HG02970 (cell line): ENCODE data around the gene CYGB.

ENCODE experiments used
- ATAC-seq: cut with Tn5 transposase; IDR thresholded peaks from one replicate; pipeline ENCODE4 v1.9.1; 2021; ENCODE audit warnings: mild to moderate bottlenecking, moderate library complexity, moderate number of reproducible peaks; ENCODE audit not compliant: unreplicated experiment, low FRiP score

CYGB gene

DNA sequence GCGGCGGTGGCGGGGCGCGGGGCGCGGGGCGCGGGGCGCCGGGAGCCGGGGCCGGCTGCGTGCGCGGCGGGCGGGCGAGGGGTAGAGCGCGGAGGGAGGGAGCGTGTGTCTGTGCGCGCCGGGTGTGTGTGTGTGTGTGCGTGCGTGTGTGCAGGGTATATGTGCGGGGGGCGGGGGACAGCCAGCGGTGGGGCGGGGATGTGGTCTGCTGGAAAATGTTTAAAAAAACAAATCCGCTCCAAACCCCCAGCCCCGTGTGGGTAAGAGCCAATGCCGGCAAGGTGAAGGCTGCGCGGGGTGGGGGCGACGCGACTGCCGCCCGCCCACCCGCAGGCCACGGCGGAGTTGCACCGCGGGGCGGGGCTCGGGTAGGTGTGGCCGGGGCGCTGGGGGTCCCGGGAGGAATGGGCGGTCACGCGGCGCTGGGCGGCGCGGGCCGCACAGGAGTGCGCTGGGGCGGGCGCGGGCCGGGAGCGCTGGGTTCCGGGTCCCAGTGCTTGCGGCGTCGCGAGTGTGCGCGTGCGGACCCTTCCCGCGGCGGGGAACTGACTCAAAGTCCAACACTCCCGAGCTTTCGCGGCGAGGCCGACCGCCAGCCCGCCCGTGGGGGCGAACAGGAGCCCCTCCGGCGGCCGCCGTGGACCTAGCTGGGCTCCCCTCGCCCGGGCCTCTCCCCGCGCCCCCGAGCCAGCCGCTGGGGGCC, at the start of gene CYGB:
Gene CYGB (minus strand): TSS at position 132 of the 703 bp plus-strand sequence. CDS start 167 bp downstream, outside the sequence.
- ATAC-seq: no peak

DNA sequence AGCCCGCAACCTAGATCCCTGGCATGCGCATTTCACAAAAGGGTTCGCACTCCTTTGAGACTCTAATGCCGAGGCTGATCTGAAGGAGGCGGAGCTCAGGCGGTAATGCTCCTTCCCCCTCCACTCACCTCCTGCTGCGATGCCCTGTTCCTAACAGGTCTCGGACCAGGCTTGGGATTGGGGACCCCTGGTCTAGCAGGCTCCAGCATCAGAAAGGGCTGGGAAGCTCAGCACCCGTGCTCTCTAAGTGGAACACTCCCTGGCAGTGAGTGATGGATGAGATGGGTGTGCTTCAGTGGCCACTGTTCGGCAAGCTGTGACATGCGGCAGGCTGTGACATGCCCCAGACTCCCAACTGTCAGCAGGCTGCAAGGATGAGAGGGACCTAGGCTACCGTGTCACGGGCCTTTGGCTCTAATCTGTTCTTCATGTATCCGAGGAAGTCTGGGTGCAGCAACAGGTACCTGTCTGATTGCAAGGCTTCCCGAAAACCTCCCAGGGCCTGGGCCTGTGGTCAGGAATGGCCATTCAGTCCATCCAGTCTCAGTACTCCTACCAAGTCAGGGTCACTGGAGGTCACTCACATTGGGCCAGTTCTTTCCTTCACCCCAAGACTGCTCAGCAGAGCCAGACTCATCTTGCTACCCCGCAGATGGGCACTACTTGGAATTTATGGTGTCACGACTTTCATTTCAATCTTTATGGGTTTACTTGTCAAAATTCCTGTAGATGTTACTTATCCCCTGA, 49.4 kb upstream of the CYGB start:
- ATAC-seq: no peak

DNA sequence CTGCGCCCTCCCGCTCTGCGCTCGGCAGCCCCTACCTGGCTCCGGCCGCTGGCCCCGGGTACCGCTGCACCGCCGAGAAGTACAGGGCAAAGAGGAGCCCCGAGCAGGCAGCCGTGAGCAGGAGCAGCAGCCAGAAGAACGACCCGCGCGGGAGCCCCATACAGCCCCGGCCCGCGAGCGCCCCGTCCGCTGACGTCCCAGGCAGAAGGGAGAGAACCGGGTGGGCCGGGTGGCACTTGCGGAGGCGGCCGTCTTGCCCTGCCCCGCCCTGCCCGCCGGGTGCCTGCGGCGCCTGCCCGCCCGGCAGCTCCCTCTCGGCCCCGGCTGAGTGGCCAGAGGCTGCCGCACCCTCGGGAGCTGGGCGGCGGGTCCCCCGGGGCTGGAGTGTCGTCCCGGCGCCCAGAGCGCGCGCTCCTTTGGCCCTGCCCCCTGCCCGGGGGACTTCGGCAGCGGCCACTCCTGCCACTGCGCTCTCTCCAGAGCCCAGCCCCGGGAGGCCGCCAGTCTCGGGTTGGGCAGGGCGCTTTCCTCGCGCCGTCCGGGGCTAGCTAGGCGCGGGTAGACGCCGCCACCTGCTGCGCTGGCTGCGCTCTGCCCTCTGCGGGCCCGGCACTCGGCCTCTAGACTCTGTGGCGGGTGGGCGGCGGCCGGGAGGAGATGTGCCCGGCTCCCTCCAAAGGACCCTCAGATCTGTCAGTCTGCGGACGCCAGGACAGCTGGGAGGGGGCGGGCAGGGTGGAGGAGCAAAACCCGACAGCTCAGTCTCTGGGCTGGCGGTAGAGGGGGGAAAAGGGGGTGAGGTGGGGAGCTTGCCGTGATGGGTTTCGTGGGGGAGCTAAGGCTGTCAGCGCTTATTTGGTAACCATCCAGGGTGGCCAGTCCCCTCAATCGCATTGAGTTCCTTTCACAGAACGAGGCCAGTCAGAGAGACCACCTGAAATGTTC, 48.4 kb upstream of the CYGB start, which contains the start of gene ST6GALNAC2:
Gene ST6GALNAC2 (minus strand): TSS at position 212 of the 945 bp plus-strand sequence. CDS start 52 bp downstream, at position 160.
- no peak for ATAC-seq

DNA sequence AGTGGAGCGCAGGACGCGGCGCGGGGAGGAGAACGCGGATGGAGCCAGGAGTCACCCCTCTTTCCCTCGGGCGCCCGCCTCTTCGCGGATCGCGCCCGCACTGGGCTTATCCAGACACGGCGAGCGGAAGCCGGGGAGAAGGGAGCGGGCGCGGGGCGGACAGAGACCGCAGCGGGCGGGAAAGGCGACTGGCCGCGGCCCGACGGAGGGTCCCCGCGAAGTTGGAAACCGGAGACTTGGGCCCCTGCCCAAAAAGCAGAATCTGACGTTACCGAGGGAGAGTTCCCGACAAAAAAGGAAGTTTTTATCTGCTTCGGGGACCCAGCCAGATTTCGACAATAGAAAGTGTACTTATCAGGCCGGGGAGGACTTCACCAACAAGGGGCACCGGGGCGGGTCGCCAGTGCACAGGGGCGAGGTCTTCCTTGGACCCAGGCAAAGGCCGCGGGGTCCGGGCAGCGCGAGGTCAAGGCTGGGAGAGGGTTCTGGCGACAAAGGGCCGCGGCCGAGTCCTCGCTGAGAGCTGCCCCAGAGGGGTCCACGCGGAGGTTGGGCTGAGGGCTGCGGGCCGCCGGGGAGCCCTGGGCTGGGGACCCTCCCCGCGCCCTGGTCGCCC, 47.6 kb upstream of the CYGB start:
- no peak for ATAC-seq

DNA sequence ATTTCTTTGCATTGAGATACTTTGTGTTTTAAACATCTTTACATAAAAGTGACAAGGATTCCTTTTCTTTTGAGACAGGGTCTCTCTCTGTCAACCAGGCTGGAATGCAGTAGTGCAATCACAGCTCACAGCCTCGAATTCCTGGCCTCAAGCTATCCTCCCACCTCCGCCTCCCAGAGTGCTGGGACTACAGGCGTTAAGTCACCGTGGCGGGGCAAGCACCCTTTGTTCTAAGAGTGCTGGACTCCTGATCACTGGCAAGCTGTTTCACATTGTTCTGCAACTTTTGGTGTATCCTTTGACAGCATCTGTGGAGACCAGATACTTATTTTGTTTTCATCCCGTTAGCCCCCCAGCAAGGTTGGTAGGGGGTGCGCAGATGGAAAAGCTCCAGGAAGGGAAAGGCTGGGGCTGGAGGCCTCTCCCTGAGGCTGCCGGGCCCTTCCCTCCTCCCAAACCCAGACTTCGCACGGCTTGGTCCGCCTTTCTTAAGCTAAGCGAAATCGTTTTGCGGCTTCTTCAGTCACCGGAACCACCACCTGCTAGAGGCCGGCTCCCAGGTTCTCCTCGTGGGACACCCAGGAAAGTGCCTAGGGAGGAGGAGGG, 47.0 kb upstream of the CYGB start:
- no peak for ATAC-seq

DNA sequence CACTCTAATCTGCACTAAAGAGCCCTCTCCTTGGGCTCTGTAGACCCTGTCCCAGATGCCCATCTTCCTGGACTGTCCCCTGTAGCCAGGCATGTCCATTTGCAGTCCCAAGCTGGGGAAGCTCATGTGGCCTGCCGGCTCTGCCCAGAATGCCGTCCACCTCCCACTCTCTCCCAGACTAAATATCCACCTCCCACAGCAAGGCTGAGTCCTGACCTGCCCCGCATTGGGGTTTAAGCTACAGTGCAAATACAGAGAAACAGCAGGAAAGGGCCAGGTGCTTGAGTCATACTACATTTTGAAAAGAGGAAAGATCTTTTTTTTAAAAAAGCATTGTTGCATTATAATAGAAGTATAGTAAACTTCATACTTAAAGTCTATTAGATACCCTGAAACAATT, 45.2 kb upstream of the CYGB start:
- ATAC-seq: no peak

DNA sequence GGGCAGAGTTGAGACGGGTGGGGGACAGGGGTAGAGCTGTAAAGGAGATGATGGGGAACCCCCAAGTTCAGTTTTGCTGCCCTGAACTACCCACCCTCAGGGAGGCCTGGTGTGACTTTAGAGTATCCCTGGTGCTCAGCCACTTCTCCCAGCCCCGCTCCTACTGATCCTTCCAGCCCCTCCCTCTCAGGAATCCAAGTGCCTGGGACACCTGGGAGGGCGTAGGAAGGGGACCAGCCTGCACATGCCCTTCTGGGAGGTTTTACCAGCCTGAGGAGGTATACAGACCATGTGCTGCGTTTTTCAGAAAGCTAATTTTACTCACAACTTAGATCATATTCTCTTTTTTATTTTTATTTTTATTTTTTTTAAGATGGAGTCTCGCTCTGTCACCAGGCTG, 44.0 kb upstream of the CYGB start:
- no peak for ATAC-seq

DNA sequence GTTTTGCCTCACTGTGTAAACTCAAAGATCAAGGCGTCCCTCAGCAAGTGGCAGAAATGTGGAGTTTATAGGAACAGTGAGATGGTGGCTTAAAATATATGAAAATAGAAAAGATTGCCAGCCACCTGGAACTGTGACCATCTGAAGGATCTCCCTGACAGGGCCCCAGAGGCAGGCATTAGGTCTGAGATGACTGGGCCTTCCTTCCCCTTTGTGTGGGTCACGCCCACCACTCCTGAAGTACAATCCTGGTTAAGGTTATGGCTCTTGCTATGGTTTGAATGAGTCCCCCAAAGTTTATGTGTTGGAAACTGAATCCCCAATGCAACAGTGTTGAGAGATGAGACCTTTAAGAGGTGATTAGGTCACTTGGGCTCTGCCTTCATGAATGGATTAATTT, 41.8 kb upstream of the CYGB start:
- no peak for ATAC-seq

DNA sequence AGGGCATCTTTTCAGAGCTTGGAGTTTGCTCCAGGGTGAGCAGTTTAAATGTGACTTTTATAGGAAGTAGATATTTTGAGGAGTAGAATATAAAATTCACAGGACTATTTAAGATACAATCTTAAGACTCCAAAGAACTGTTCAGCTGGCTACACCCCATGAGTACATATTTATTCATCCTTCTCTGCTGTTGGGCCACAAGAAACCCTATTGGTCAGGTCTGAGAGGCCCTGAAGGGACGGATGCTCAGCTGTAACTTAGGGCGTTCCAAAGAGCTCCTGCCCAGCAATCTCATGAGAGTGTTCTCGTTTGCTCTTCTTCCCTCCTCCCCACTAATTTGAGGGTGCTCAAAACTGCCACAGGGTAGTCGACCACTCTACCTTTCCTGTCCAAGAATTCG, 40.9 kb upstream of the CYGB start:
- ATAC-seq: no peak

DNA sequence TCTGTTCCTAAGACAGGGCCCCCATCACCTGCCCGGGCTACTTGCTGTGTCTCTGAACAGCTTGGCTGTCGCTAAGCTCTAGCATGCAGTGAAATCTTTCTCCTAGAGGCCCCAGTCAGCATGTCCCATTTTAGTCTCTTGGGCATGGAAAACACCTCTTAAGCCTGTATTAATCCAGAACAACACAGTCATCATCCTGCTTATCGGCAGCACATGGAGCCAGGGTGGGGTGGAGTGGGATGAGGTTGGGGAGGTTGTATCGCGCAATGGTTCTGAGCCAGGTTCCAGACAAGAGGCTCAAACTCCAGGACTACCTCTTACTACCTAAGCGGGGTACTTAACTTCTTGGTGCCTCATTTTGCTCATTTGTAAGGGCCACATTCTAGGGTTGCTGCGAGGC, 40.4 kb upstream of the CYGB start:
- no peak for ATAC-seq

DNA sequence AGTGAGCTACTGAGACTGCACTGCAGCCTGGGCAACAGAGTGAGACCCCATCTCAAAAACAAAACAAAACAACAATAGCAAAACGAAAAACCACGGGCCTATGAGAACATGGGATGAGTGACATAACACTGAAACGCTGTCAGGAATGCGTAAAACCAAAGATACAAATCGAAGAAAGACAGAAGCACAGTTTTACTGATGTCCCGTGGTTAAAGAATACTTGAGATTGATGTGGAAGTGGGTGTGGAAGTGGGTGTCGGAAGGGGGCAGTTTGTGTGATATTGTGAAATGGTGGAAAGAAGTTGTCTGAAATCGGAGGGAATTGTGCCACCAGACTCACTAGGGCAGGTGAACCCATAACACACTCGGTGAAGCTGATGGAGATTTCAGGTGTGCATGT, 38.7 kb upstream of the CYGB start:
- no peak for ATAC-seq

DNA sequence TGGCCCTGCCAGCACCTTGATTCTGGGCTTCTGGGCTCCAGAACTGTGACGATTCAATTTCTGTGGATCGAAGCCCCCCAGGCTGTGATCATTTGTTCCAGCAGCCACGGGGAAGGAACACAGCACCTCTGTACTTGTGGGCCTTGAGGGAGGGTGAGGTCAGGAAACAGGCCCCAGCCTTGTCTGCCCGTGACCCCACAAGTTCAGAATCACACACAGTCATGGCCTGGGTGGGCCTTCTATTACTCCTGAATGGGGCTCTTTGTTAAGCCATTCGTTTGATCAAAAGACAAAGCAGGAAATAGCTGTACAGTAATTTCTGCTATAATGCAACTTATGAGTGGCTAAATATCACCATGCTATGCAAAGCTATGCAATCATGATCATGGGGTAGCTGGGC, 38.1 kb upstream of the CYGB start:
- ATAC-seq: no peak

DNA sequence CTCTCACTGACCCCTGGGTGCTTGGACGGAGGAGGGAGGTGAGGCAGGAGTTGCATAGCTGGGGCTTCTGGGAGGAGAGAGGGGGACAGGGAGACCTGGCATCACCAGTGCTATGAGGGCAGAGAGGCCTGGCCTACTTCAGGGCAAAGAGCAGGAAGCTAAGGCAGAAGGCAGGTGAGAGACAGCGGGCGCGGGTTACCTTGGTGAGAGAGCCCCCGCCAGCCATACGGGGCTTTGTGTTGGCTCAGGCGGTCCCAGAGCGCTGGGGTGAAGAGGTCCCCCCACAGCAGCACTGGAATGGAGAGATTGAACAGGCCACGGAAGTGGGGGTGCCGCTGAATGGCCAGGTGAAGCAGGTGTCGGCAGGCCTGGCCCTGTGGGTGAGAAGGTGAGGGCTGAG, 36.7 kb upstream of the CYGB start:
- ATAC-seq: no peak

DNA sequence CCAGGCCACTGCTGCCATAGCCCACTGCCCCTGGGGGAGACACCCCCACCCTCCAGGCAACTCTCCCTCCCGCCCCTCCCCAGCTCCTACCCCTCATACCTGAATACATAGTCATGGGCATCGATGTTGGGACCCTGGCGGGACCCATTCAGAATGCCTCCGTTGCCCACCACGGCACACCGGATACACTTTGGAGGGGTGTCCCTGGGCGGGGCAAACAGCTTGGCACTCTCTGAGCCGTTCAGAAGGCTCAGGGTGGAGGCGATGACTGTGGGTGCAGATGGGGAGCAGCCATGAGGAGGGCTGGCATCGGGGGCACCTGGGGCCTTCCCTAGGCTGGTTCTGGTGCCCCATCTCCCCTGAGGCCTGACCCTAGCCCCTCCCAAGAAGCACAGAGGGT, 35.6 kb upstream of the CYGB start:
- no peak for ATAC-seq

DNA sequence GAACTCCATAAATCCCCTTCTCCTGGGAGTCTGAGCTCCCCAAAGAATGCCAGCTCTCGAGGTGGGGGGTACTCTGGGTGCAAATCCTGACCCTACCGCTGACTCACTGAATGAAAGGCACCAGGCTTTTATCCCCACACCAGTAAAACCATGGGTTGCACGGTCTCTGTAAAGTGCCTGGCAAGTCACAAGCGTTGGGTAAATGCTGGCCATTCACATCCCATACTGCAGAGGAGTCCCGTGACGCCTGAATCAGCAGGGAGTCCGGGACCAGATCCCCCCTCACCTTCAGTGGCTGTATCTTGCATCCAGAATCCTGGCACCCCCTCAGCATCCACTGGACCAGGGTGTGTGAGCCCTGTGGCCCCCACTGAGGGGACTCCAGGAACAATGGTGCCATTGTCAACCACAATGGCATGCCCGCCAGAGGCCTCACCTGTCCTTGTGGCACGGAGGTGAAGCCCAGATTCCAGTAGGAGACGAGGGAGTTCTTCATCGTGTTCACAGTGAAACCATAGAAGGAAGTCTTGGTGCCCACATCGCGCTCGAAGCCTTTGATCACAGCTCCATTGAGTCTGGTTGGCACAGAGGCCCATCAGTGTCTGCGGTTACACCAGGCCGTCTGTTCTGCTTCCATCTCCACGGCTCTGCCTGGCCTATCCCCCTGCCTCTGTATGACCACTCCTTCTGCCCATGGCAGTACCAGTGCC, 34.8 kb upstream of the CYGB start:
- no peak for ATAC-seq

DNA sequence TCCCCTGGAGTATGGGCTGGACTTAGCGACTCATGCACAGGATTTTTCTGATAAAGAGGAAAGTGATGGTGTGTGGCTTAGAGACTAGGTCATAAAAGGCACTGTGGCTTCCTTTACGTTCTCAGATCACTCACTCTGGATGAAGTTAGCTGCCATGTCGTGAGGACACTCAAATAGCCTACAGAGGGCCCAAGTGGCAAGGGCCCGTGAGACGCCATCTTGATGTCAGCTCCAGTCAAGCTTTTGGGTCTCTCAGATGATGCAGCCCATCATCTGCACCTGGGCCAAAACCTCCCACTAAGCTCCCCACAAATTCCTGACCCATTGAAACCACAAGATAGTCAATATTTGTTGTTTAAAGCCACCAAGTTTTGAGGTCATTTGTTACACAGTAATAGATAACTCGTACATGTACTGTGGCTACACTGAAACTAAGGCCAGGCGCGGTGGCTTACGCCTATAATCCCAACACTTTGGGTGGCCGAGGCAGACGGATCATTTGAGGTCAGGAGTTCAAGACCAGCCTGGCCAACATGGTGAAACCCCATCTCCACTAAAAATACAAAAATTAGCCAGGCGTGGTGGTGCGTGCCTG, 33.5 kb upstream of the CYGB start:
- no peak for ATAC-seq

DNA sequence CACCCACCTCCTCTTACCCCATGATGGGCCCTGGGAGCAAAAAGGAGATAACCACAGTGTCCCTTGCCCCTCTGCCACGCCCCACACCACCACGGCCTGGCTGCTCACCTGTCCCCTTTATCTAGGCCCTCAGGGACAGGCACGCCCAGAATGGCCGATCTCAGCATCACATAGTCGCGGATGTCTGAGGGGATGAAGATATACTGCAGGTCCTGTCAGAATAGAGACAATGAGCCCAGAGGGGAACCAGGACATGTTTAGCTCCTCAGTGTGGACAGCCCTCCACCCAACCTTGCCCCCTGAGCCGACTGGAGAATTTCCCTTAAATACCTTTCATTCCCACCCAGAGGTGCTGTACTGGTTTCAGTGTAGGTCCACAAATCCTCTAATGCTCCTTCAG, 32.9 kb upstream of the CYGB start:
- no peak for ATAC-seq

DNA sequence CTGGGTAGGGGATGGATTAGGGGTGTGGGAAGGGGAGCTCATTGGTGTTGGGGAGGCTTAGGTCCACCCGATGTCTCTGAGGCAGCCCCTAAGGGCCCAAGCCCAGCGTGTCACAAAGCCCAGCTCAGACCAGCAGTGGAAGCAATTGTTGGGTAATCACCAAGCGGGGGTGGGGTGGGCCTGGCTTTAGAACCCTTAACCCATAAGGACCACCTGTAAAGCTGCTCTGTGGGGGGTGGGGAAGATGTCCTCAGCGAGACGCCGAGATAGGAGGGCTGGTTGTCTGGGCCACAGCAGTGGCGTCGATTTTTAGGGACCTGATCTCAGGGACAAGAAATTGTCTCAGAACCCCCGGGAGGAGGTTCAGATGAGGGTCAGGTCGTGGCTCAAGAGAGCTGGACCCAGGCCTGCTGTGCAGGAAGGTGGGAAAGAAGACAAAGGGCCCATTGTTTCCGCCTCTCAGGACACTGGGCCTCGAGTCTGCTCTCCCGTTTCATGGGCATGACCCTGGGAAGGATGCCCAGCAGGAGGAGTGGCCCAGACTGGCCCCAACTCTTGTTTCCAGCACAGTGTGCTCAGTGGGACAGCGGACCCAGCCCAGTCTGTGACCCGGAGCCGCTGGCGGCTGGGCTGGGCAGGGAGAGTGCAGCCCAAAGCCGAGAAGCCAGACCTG, 32.2 kb upstream of the CYGB start:
- ATAC-seq: no peak

DNA sequence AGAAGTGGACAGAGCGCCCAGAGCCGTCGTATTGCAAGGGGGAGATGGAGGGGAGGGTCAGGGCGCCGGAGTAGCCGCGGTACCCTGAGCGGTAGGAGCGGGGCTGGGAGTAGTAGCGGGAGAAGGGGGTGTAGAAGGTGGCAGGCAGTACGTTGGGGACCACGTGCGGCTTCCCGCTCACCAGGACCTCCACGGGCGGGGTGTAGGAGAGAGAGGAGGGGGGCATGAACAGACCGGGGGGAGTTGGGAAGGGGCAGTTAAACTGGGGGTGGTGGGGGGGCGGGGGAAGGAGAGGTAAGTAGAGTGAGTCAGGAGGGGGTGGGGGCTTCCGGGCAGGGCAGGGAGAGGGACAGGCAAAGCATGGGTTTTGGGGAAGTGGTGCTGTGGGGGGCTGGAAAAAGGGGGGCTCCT, 31.3 kb upstream of the CYGB start:
- ATAC-seq: no peak
